Islet precursor cell (in vitro differentiated cells): ENCODE results near the gene NFIB.

ENCODE experiments used
- DNase-seq: peaks from one replicate; pipeline ENCODE4 v3.0.0-alpha.2; 2018

Gene NFIB

GRCh38 chr9:14318361-14318760 is 4.4 kb upstream of the NFIB start:
- DNase-seq = no peak

GRCh38 chr9:14317667-14318320 is 3.9 kb upstream of the NFIB start:
- no peak for DNase-seq

DNA sequence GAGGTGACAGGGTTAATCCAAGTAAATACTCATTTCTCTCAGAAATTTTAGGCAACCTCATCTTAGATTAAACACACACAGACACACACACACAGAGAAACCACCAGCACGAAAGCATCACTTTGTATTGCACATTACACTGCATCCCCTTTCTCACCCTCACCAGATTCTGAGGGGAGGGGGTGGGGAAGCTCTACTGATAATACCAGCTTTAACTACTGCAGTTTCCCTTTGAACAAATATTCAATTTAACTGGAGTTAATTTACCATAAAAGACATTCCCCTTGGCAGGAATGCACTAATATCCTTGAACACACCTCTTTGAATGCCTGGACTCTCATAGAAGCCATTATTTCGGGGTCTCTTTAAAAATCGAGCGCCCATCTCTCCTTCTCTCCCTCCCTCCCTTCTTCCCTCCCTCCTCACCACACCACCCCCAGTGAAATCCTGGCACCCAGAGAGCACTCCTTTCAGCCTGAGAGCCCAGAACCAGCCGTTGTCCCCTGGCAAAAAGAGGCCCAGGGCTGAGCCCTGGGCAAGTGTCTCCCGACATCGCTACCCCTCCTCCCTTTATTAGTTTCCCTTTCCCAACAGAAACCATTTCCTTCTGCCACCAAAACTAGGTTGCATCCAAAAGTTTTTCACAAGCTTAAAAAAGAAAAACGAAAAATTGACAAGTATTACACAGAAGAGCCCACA is 2.8 kb upstream of the NFIB start:
- no peak for DNase-seq

DNA sequence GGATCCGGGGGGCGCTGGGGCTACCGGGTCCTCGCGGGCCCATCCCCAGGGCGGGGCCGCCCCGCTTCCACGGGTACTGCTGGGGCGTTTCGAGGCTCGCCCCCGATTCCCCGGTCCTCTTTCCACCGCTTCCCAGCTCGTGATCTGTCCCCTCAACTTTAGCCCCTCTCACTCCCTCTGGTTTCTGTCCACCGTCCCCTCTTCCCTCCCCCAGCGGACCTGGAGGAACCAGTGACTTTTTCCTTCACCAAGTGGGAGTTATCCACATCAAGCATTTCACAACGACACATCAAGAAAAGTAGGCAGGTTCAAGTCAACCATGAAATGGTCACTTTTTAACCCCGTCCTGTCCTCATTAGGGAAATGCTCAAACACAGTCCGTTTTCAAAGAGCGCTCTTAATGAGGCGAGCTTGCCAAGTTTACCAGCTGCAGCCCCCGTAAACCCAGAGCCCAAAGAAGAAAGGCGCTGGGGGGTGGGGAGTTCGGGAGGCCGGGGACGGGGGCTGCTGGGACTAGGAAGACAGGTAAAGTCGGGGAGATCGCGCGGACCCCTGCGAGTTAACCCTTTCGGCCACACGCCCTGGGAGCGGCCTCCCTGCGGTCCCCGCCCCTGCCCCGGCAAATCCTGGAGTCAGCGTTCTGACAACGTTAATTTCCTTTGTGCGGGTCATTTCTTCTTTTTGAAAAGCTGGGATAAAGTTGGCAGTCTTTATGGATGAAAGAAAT is 2.1 kb upstream of the NFIB start:
- DNase-seq = peak; percentile 63

DNA sequence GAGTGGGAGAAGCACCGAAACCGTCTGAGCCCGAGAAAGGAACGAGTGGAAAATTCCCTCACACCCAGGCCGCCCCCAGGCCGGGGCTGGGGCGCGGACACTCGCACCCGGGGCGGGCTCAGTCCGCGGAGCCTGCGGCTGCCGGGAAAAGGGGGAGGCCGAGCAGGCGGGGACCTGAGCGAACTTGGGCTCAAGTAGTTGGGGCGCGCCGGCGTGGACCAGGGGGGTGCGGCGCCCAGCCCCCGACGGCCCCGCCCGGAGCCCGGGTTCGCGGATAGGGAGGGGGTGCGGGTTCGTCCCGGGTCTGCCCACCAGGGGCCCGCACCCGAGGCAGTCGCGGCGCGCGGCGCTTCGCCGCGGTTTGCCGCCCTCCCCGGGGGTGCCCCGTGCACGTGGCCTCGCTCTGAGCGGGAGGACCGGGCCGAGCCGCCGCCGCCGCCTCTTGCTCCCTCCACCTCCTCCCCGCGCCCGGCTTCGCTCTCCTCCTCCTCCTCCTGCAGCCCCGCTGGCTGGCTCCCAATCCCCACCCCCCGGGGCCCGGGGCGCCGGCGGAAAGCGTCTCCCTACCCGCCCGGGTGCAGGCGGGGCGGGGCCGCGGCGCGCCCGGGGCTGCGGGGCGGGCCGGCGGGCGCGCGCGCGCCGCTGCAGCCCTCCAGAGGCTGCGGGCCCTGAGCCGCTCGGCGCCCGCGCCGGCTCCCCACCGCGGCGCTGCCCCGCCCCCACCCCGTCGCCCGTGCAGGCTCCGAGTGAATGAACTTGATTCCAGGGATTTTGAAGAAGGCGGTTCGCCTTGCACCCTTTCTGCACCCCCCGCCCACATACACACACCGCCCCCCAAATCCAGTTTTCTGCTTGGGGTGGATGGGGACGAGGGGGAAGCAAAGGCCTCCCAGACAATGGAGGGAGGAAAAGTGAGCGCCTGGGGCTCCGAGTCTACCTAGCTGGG is 1.3 kb upstream of the NFIB start:
- peak; percentile 77 for DNase-seq

- peak; percentile 67 for DNase-seq
Measured at GRCh38 chr9:14314424-14314928, 535 bp upstream of the NFIB start.

DNA sequence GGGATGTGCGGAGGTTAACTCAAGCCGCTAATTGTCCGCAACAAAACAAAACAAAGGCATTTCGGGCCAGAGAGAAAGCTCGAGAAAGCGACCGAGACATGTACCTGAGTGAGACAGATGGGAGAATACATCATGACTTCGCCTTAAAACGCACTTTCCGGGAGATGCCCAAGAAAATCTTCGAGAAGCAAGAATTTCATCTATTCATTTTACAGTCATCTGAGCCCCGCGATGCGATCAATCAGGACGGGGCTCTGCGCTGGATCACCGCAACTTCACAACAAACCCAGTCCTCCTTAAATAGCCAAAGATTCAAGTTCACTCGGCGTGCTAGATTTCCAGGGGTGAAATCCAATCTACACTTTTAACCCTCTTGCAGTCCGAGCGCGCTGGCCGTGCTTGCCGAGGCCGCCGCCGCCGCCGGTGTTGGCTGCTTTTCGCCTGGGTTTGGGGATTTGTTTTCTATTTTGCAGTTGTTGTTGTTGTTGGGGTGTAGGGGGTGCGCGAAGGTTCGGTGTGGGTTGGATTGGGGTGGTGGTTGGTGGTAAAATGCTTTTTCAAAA is 482 bp downstream of the NFIB start:
- peak; percentile 62 for DNase-seq

DNA sequence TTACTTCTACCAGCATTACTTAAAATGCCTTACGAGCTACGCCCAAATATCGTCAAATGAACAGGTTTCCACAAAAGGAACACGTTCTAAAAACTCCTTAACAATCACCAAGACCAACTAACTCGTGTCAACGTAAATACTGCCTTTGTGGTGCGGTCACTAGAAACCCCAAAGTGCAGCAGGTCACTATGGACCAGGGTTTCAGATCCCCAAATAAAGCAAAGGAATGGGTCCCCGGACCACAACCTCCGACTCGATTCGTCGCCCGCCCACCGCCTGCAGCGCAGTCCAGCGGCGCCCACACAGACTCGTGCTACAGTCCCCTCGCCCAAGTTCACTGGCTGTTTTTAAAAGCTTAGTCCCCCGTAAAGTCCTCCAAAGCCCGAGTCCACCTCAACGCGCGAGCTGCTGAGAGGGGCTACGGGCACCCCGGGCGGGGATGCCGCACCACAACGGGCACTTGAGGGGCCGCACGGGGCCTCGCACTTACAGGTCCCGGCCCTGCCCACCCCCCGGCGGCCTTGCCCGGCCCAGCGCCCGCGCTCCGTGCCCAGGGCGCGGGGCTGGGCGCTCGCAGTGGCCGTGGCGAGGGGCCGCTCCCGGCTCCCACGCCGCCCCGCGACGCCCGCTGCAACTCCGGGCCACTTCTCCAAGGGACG is 1.1 kb downstream of the NFIB start:
- DNase-seq = peak; percentile 68

GRCh38 chr9:14311956-14312685 is 1.8 kb downstream of the NFIB start:
- DNase-seq = no peak

- DNase-seq = no peak
Measured at GRCh38 chr9:14311171-14311949, 2.6 kb downstream of the NFIB start.

GRCh38 chr9:14310311-14310710 is 3.6 kb downstream of the NFIB start:
- DNase-seq = no peak

GRCh38 chr9:14309403-14309802 is 4.5 kb downstream of the NFIB start:
- no peak for DNase-seq

DNA sequence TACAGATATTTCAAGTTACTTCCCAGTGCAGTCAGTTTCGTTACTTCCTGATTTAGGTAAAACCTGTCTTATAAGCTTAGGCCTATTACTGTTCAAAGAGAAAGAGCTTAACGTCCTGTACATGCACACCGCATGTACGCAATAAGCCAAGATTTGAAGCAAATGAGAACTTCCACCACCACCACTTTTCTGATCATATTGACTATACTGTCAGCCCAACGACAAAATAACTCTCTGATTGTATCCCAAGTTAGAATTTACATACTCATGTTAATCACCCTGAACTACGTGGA is 5.1 kb downstream of the NFIB start:
- no peak for DNase-seq

GRCh38 chr9:14307989-14308852 is 5.7 kb downstream of the NFIB start:
- no peak for DNase-seq

GRCh38 chr9:14306672-14307660 is 7.0 kb downstream of the NFIB start:
- DNase-seq = no peak

DNA sequence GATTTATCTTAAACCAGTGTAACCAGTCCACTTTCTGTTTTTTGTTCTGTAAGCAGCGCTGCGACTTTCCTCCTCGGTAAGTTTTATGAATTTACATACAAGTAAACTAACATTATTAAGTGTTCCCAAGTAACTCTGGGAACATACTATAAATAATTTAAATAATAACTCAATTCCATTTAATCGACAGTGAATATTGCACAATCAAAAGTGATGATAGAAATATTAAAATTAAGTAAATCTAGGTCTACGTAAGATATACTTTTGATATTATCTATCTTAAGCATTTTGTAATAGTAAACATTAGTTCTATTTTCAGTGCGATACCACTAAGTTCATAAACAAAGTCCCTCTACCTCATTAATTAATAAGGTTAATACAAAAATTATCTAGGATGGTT is 7.8 kb downstream of the NFIB start:
- no peak for DNase-seq

- no peak for DNase-seq
Measured at GRCh38 chr9:14304259-14304658, 9.7 kb downstream of the NFIB start.

DNA sequence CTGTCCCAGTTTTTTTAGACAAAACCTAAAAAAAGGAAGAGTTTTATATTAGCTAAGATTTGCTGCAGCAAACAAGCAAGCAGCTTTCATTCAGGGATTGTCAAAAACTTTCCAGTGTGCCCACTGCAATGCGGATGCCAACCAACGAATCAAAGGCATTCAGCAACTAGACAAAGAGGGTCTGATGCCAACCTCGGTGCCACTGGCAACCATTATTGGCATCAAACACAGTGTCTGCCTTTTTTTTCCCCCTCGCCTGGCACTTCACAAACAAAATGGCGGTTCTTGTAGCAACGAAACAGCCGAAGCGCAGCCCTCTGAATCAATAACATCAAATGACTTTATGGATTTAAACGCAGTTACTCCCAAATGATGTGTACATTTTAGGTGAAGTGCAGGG is 10.4 kb downstream of the NFIB start:
- no peak for DNase-seq
